K562 (cell line): ENCODE results near the gene EEF2. TPM values are rescaled to one million over a fixed set of nuclear protein-coding genes. Genes with fewer than 3 reads are reported as not detected.

ENCODE experiments used
- ATAC-seq: fragments of 200-7000 bp; cut with Tn5 transposase; 3 replicates; pipeline ENCODE4 v1.9.1; 2020; ENCODE audit warnings: moderate library complexity
- BruUV-seq: library from RNA; stranded (reverse); fragments of 400-500 nt; replicated peaks from 2 replicates; lab custom pipeline; 2021; lab: Mats Ljungman, UMichigan
- CTCF ChIA-PET: fragments of 300-600 bp; formaldehyde crosslinking; extraction: SDS; loops from one replicate; lab custom pipeline; 2021; ENCODE audit warnings: low intra/inter-chr PET ratio; lab: Yijun Ruan, JAX
- POLR2A ChIA-PET: fragments of 300-600, 350-650 bp; sonication (Branson Sonifier 250); formaldehyde crosslinking; extraction: SDS; loops from one replicate; lab custom pipeline; 2021; ENCODE audit warnings: antibody characterized with exemption, inconsistent platforms; lab: Yijun Ruan, JAX
- DNase-seq, 4 experiments: peaks; one replicate each; pipeline versions ENCODE4 v3.0.0 to v3.0.0-alpha.2; 2011 to 2018; ENCODE audit warnings: low spot score in 3 of 4, mixed read lengths in 3 of 4; ENCODE audit errors: extremely low read depth in 1 of 4
- FAIRE-seq: peaks from 2 replicates; lab custom pipeline; 2011; peaks lifted over from hg19 to GRCh38; lab: Jason Lieb, UNC
- H2AFZ ChIP-seq: 2 replicates; pipeline ENCODE4 v1.6.0; 2011; ENCODE audit warnings: low read depth, low read length, control low read depth, inconsistent platforms
- H3K27ac ChIP-seq: fragments of 200-600 bp; 3 replicates; pipeline ENCODE4 v1.8.0; 2011; ENCODE audit warnings: low read depth, mild to moderate bottlenecking, control low read depth, inconsistent platforms, low read length, moderate library complexity, mixed read lengths; ENCODE audit errors: extremely low read depth
- H3K27me3 ChIP-seq, 2 experiments: fragments of 300-600 bp in 1 of 2; 2 replicates in 1 of 2; 3 replicates in 1 of 2; pipeline versions ENCODE4 v1.6.0 to v1.8.0; 2011; ENCODE audit warnings: inconsistent platforms in 2 of 2, low read length in 2 of 2, mild to moderate bottlenecking in 1 of 2, mixed read lengths in 1 of 2, moderate library complexity in 1 of 2; ENCODE audit not compliant: control insufficient read depth in 2 of 2, insufficient read depth in 2 of 2
- H3K36me3 ChIP-seq: fragments of 300-600 bp; 3 replicates; pipeline ENCODE4 v1.8.0; 2011; ENCODE audit warnings: mild to moderate bottlenecking, low read length, inconsistent platforms; ENCODE audit not compliant: control insufficient read depth, insufficient read depth
- H3K4me1 ChIP-seq, 2 experiments: fragments of 200-600 bp in 1 of 2; replicated peaks in 1 of 2; 2 replicates in 1 of 2; 3 replicates in 1 of 2; pipeline versions ENCODE4 v1.5.1 to v1.8.0; 2011; ENCODE audit warnings: inconsistent platforms in 2 of 2, low read length in 2 of 2, mild to moderate bottlenecking in 1 of 2, mixed read lengths in 1 of 2, moderate library complexity in 1 of 2; ENCODE audit not compliant: control insufficient read depth in 2 of 2, insufficient read depth in 2 of 2
- H3K4me2 ChIP-seq: 2 replicates; pipeline ENCODE4 v1.6.1; 2011; ENCODE audit warnings: low read length, control low read depth, inconsistent platforms, mixed read lengths; ENCODE audit not compliant: insufficient read depth
- H3K4me3 ChIP-seq: fragments of 200-600 bp; sonication (generic), shearing (Covaris generic); 2 replicates; pipeline ENCODE4 v1.5.1; 2016; ENCODE audit warnings: control low read depth, inconsistent platforms
- H3K79me2 ChIP-seq: fragments of 200-600 bp; 3 replicates; pipeline ENCODE4 v1.8.0; 2011; ENCODE audit warnings: low read length, inconsistent platforms; ENCODE audit not compliant: control insufficient read depth, insufficient read depth
- H3K9ac ChIP-seq, 2 experiments: 2 replicates each; pipeline versions ENCODE4 v1.6.0 to v1.6.1; 2011; ENCODE audit warnings: low read depth in 2 of 2, low read length in 2 of 2, control low read depth in 1 of 2, inconsistent platforms in 1 of 2, mild to moderate bottlenecking in 1 of 2, mixed read lengths in 1 of 2; ENCODE audit not compliant: insufficient read depth in 1 of 2
- H3K9me1 ChIP-seq: one replicate; pipeline ENCODE4 v1.6.0; 2011; ENCODE audit warnings: inconsistent platforms, mild to moderate bottlenecking, low read length, moderate library complexity; ENCODE audit not compliant: control insufficient read depth, insufficient read depth
- H3K9me3 ChIP-seq: replicated peaks from 2 replicates; pipeline ENCODE4 v1.5.1; 2011; ENCODE audit warnings: low read depth, low read length, inconsistent platforms; ENCODE audit not compliant: control insufficient read depth, insufficient read depth
- H4K20me1 ChIP-seq: replicated peaks from 2 replicates; pipeline ENCODE4 v1.6.1; 2011; ENCODE audit warnings: low read length, inconsistent platforms, mixed read lengths; ENCODE audit not compliant: control insufficient read depth, insufficient read depth
- DPF2 ChIP-seq: fragments of 450-650 bp; IDR thresholded peaks from 2 replicates; pipeline ENCODE4 v1.6.1; 2016
- E2F8 ChIP-seq: fragments of 450-650 bp; IDR thresholded peaks from 2 replicates; pipeline ENCODE4 v1.7.1; 2018; ENCODE audit warnings: mild to moderate bottlenecking, low read depth; ENCODE audit not compliant: partially characterized antibody
- EP300 ChIP-seq: IDR thresholded peaks from 2 replicates; pipeline ENCODE4 v1.6.1; 2012; ENCODE audit warnings: low read length, improper control_type of control experiment
- GATAD2A ChIP-seq: fragments of 450-650 bp; IDR thresholded peaks from 2 replicates; pipeline ENCODE4 v1.6.1; 2017
- NCOR1 ChIP-seq: fragments of 450-650 bp; IDR thresholded peaks from 2 replicates; pipeline ENCODE4 v1.6.1; 2016; ENCODE audit warnings: mild to moderate bottlenecking, moderate library complexity
- NFE2 ChIP-seq: IDR thresholded peaks from 2 replicates; pipeline ENCODE4 v1.6.1; 2014; ENCODE audit warnings: antibody characterized with exemption, low read depth
- SOX6 ChIP-seq: fragments of 450-650 bp; IDR thresholded peaks from 2 replicates; pipeline ENCODE4 v1.6.1; 2014; ENCODE audit warnings: mild to moderate bottlenecking
- TAF7 ChIP-seq: fragments of 450-650 bp; IDR thresholded peaks from 2 replicates; pipeline ENCODE4 v1.6.1; 2016; ENCODE audit warnings: missing genetic modification characterization, missing compliant biosample characterization
- TRIM24 ChIP-seq, 2 experiments: fragments of 450-650 bp; IDR thresholded peaks; 2 replicates each; pipeline ENCODE4 v1.6.1; 2016
- XRCC5 ChIP-seq: fragments of 200-400 bp; formaldehyde crosslinking; IDR thresholded peaks from 2 replicates; pipeline ENCODE4 v1.6.1; 2017; ENCODE audit warnings: low read depth, mild to moderate bottlenecking, low read length
- YY1 ChIP-seq, 3 experiments: IDR thresholded peaks; 2 replicates each; pipeline ENCODE4 v1.6.1; 2011; ENCODE audit warnings: low read length in 2 of 3, mild to moderate bottlenecking in 2 of 3, moderate library complexity in 2 of 3, borderline replicate concordance in 1 of 3, control low read depth in 1 of 3, low read depth in 1 of 3; ENCODE audit not compliant: insufficient read depth in 3 of 3, insufficient replicate concordance in 2 of 3, control insufficient read depth in 1 of 3, insufficient read length in 1 of 3; ENCODE audit errors: extremely low read depth in 1 of 3
- ZNF224 ChIP-seq: sonication (generic); formaldehyde crosslinking; IDR thresholded peaks from 2 replicates; pipeline ENCODE4 v1.8.0; 2022; ENCODE audit warnings: mild to moderate bottlenecking, missing genetic modification reagents
- WGBS: fragments of 100-300 bp; shearing (Covaris generic); methylation state at CpG from one replicate; pipeline ENCODE4 v1.1.6; 2016; ENCODE audit warnings: low coverage, mixed read lengths; ENCODE audit not compliant: insufficient coverage; ENCODE audit errors: missing lambda C conversion rate; 5-methylcytosine and 5-hydroxymethylcytosine counted together
- in situ Hi-C: fragments of 300-500 bp; cut with MboI; formaldehyde crosslinking; loops from 4 replicates; pipeline ENCODE4 v1.15.0; 2018; ENCODE audit warnings: inconsistent platforms, mixed read lengths
- intact Hi-C: fragments of 100-400 bp; cut with micrococcal nuclease; formaldehyde crosslinking; loops from 2 replicates; pipeline ENCODE4 v1.14.2; 2022
- polyA plus RNA-seq, 8 experiments: library from polyadenylated mRNA; depleted of rRNA in 4 of 8; stranded (reverse) in 5 of 8; unstranded in 3 of 8; fragments of >200 nt; fragmentation: Nextera tagmentation in 2 of 8; fragmentation: Illumina TruSeq in 1 of 8; extraction: Ambion mirVana in 2 of 8; extraction: Trizol in 1 of 8; gene quantifications; 2 replicates each; pipeline versions ENCODE4 v1.2.1 to v1.2.3, GENCODE V29; 2011 to 2014; ENCODE audit warnings: inconsistent platforms in 1 of 8, missing spikeins in 1 of 8
- total RNA-seq, 7 experiments: library from RNA; depleted of rRNA in 6 of 7; stranded (reverse); fragments of >200 nt in 6 of 7; fragmentation: Illumina TruSeq in 2 of 7; extraction: Trizol in 2 of 7; gene quantifications; 2 replicates each; pipeline versions ENCODE4 v1.2.1 to v1.2.3, GENCODE V29; 2011 to 2021; ENCODE audit warnings: low replicate concordance in 1 of 7
- TF ChIP-seq, protein P1 (sequence below): sonication (generic); formaldehyde crosslinking; IDR thresholded peaks from 2 replicates; pipeline ENCODE4 v1.8.0; 2022; ENCODE audit warnings: mild to moderate bottlenecking, missing genetic modification reagents

EEF2 gene
- total and polyA plus RNA-seq, 9 of the 15 experiments (the other 6 are each of a cell fraction or from before 2014, with no cell fraction given) = 372 to 3,003 (median 1,453) TPM

DNA sequence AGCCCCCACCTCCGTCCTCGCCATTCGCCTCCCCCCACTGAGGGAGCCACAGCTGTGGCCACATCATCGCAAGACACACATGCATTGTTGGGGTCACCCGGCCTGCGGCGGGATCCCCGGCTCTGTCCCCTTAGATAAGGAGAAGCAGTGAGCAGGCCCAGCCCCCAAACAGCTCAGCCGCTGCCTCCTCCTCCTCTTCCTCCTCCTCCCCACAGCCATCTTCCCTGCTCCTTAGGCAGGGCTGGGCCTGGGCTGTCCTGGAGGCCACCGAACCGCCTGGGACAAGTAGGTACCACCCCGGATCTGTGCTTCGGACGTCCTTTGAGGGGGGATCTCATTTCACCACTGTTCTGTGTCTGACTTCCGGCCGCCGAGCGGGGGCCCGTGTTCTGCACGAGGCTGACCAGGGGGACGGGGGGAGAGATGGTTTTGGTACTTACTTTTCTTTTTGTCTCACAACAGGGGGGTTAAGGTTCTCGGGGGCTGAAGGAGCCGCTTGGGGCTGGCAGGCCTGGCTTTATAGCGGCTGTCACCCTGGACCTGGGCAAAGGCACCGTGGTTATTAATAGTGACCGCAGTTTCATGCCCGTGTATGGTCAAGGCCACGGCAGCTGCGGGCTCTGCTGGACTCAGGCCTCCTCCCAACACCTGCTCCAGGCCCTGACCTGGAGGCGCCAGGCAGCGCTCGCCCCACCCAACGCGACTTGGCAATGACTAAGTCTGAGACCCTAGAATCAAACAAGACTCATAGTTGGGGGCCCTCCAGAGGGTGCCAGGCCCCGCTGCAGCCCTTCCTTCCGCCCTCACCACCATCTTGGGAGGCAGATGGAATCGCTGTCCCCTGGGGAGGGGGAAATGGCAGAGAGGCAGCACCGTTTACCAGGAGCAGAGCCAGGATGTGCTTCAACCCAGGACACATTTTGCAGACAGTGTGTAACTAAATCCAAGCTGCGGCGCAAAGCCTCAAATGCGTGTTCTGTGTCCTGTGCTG is 34.1 kb downstream of the EEF2 start:
- CTCF ChIA-PET = no interaction called here
- in situ Hi-C loops = no loop called here
- peak in 2 of 3 experiments; percentile 36 to 80 for TF ChIP-seq YY1 (IDR thresholded peaks at IDR 0.05; ENCODE audit: borderline replicate concordance in 1 of 3, control insufficient read depth in 1 of 3, extremely low read depth in 1 of 3, insufficient read depth in 3 of 3, insufficient read length in 1 of 3, insufficient replicate concordance in 2 of 3, low read depth in 1 of 3, low read length in 2 of 3)
- peak; percentile 77 for TF ChIP-seq DPF2
- TF ChIP-seq SOX6 = peak; percentile 51; the same call in 1 of the 2 replicates
- TF ChIP-seq E2F8 = no peak
- no peak for TF ChIP-seq TAF7 (tag)
- TF ChIP-seq, protein P1, sequence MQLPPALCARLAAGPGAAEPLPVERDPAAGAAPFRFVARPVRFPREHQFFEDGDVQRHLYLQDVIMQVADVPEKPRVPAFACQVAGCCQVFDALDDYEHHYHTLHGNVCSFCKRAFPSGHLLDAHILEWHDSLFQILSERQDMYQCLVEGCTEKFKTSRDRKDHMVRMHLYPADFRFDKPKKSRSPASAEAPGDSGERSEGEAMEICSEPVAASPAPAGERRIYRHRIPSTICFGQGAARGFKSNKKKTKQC (CRISPR knock-in tag) = 0 out of 2 replicates have a peak, but pooled peaks have one; percentile 50
- TF ChIP-seq TRIM24 (IDR thresholded peaks at IDR 0.05) = peak; percentile 62 to 74; a peak in 2 of 4 replicates
- peak; percentile 22; the same call in 1 of the 2 replicates for TF ChIP-seq XRCC5
- peak; percentile 89 for TF ChIP-seq NCOR1
- TF ChIP-seq EP300 = peak; percentile 69; the same call in 1 of the 2 replicates
- no peak for TF ChIP-seq ZNF224
- peak; percentile 25; the same call in 1 of the 2 replicates for TF ChIP-seq GATAD2A
- 0 out of 2 replicates have a peak, but pooled peaks have one; percentile 5 for TF ChIP-seq NFE2

More for the DNA sequence above, 34.1 kb downstream of the EEF2 start:
- H3K4me2 ChIP-seq = peak overlapping the region; percentile 76
- peaks cover 33 to 69% of the 10 kb centered on the region in 2 experiments for H3K4me1 ChIP-seq
- no peaks in the 10 kb centered on the region for H3K9me3 ChIP-seq
- H4K20me1 ChIP-seq = peaks cover 4% of the 10 kb centered on the region; the same call in 1 of the 2 replicates
- FAIRE-seq (peak; percentile 92), DNase-seq (peak; percentile 80 to 91 (median 84)), ATAC-seq (peak; percentile 82)
- no TSS peak for BruUV-seq
- POLR2A ChIA-PET = interaction anchor here (0.5 to 2.1 kb wide), 6 partner anchors 18 to 63 kb away, joined by 3 to 7 read pairs (median 4); partner anchors contain the start of gene EEF2
- peak overlapping the region; percentile 60 for H3K27ac ChIP-seq
- H3K79me2 ChIP-seq = no peaks in the 10 kb centered on the region
- 21% methylated on average over 36 of the region's 41 CpGs for WGBS
- H2AFZ ChIP-seq = peak overlapping the region; percentile 75
- H3K27me3 ChIP-seq = no peaks in the 10 kb centered on the region
- intact Hi-C loops = no loop called here
- H3K9ac ChIP-seq = peak overlapping the region; percentile 45 to 90; a peak in 3 of 4 replicates
- H3K9me1 ChIP-seq = peaks cover 7% of the 10 kb centered on the region
- no peaks in the 10 kb centered on the region for H3K36me3 ChIP-seq
- H3K4me3 ChIP-seq = peak overlapping the region; percentile 18; the same call in 1 of the 2 replicates
